ENCODE measurements around the gene TFF2.

TFF2 gene

GRCh38 chr21:42390696-42391095 is 39.9 kb upstream of the TFF2 start:
- Histone ChIP-seq H3K9me3 (no peaks in the 10 kb centered on the region), H3K4me3 (ENCODE audit: low read depth in 1 of 2, low read length in 1 of 2) (no peak overlapping the region), H3K27ac (no peak overlapping the region), H3K4me1 (ENCODE audit: control insufficient read depth in 1 of 2, insufficient read depth in 1 of 2, low read depth in 1 of 2, low read length in 1 of 2) (peaks cover 16 to 25% of the 10 kb centered on the region in 2 experiments), H3K27me3 (no peaks in the 10 kb centered on the region), H3K36me3 (no peaks in the 10 kb centered on the region)
- no peak for TF ChIP-seq CTCF (IDR thresholded peaks at IDR 0.05)

GRCh38 chr21:42390193-42390592 is 39.4 kb upstream of the TFF2 start:
- no peak for TF ChIP-seq CTCF (IDR thresholded peaks at IDR 0.05)
- Histone ChIP-seq H3K27me3 (no peaks in the 10 kb centered on the region), H3K36me3 (no peaks in the 10 kb centered on the region), H3K27ac (no peak overlapping the region), H3K4me1 (ENCODE audit: control insufficient read depth in 1 of 2, insufficient read depth in 1 of 2, low read depth in 1 of 2, low read length in 1 of 2) (peaks cover 16 to 30% of the 10 kb centered on the region in 2 experiments), H3K4me3 (ENCODE audit: low read depth in 1 of 2, low read length in 1 of 2) (no peak overlapping the region), H3K9me3 (no peaks in the 10 kb centered on the region)

GRCh38 chr21:42389449-42389835 is 38.6 kb upstream of the TFF2 start:
- Histone ChIP-seq H3K4me3 (ENCODE audit: low read depth in 1 of 2, low read length in 1 of 2) (no peak overlapping the region), H3K9me3 (no peaks in the 10 kb centered on the region)

GRCh38 chr21:42388740-42389448 is 38.1 kb upstream of the TFF2 start:
- Histone ChIP-seq H3K4me1 (ENCODE audit: control insufficient read depth in 1 of 2, insufficient read depth in 1 of 2, low read depth in 1 of 2, low read length in 1 of 2) (peaks cover 20 to 39% of the 10 kb centered on the region in 2 experiments), H3K9me3 (no peaks in the 10 kb centered on the region), H3K36me3 (no peaks in the 10 kb centered on the region), H3K27me3 (no peaks in the 10 kb centered on the region), H3K27ac (no peak overlapping the region), H3K4me3 (ENCODE audit: low read depth in 1 of 2, low read length in 1 of 2) (no peak overlapping the region)
- no peak for TF ChIP-seq CTCF (IDR thresholded peaks at IDR 0.05)

More at GRCh38 chr21:42389449-42389835, 38.6 kb upstream of the TFF2 start:
- no peaks in the 10 kb centered on the region for H3K27me3 ChIP-seq
- TF ChIP-seq CTCF (IDR thresholded peaks at IDR 0.05): no peak
- H3K36me3 ChIP-seq: no peaks in the 10 kb centered on the region
- no peak overlapping the region for H3K27ac ChIP-seq
- H3K4me1 ChIP-seq (ENCODE audit: control insufficient read depth in 1 of 2, insufficient read depth in 1 of 2, low read depth in 1 of 2, low read length in 1 of 2): peaks cover 18 to 35% of the 10 kb centered on the region in 2 experiments

- H3K36me3 ChIP-seq: no peaks in the 10 kb centered on the region
- H3K27me3 ChIP-seq: no peaks in the 10 kb centered on the region
- no peak overlapping the region for H3K27ac ChIP-seq
- H3K4me3 ChIP-seq (ENCODE audit: low read depth in 1 of 2, low read length in 1 of 2): peak overlapping the region in 1 of 2 experiments; percentile 41
- no peaks in the 10 kb centered on the region for H3K9me3 ChIP-seq
- no peak for TF ChIP-seq CTCF (IDR thresholded peaks at IDR 0.05)
- H3K4me1 ChIP-seq (ENCODE audit: control insufficient read depth in 1 of 2, insufficient read depth in 1 of 2, low read depth in 1 of 2, low read length in 1 of 2): peaks cover 20 to 48% of the 10 kb centered on the region in 2 experiments
These were observed 37.1 kb upstream of the TFF2 start for GRCh38 chr21:42387843-42388340.
